HG03066 (cell line): ENCODE results near the gene CNN2.

Experiments
- ATAC-seq: cut with Tn5 transposase; IDR thresholded peaks from one replicate; pipeline ENCODE4 v1.9.1; 2021; ENCODE audit warnings: low read depth; ENCODE audit not compliant: unreplicated experiment

The CNN2 gene

GRCh38 chr19:1046836-1047695 lies 20.7 kb downstream of the CNN2 start:
- no peak for ATAC-seq

DNA sequence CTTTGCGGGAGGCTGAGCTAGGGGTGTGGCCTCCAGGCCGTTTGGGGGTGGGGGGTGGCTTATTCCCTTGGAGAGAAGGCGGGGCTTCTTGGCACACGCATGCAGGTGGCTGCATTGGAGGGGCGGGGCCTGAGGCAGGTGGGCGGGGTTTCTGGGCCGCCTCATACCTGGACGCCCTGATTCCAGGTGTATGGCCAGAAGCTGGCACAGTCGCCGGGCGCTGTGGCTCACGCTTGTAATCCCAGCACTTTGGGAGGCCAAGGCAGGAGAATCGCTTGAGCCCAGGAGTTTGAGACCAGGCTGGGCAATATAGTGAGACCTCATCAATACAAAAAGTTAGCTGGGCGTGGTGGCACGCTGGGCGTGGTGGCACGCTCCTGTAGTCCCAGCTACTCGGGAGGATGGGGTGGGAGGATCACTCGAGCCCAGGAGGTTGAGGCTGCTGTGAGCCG lies 21.3 kb downstream of the CNN2 start:
- ATAC-seq, result no peak

DNA sequence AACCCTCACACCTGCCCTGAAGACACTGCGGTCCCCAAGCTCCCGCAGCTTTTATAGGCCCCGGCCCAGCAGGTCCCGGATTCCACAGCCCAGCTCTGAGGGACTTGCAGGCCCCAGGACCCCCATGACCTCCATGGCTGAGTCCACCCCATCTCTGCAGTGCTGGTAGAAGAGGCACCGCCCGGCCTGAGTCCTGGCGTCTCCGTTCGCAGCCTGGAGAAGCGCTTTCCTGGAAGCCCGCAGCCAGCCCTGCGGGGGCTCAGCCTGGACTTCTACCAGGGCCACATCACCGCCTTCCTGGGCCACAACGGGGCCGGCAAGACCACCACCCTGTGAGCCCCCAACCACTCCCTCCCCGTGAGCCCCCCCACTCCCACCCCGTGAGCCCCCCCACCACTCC lies 22.7 kb downstream of the CNN2 start:
- no peak for ATAC-seq

GRCh38 chr19:1049800-1050199 lies 23.4 kb downstream of the CNN2 start:
- ATAC-seq, result no peak

DNA sequence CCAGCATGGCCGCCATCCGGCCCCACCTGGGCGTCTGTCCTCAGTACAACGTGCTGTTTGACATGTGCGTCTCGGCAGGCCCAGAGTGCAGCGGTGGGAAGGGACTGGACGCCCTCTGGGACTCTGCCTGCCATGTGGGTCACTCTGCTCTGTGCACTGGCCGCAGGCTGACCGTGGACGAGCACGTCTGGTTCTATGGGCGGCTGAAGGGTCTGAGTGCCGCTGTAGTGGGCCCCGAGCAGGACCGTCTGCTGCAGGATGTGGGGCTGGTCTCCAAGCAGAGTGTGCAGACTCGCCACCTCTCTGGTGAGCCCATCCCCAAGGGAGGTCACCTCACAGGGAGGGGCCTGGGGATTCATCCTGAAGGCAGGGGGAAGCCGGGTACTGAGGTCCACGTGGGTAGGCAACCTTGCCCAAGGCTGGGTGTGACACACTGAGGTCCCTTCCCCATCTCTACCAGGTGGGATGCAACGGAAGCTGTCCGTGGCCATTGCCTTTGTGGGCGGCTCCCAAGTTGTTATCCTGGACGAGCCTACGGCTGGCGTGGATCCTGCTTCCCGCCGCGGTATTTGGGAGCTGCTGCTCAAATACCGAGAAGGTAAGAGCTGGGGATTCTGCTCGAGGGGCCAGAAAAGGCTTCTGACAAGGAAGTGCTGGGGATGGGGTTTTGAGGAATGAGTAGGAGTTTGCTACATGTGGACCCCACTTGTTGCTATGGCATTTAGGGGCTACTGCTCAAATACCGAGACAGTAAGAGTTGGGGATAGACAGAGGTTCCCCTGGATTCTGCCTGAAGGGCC lies 24.8 kb downstream of the CNN2 start:
- no peak for ATAC-seq

DNA sequence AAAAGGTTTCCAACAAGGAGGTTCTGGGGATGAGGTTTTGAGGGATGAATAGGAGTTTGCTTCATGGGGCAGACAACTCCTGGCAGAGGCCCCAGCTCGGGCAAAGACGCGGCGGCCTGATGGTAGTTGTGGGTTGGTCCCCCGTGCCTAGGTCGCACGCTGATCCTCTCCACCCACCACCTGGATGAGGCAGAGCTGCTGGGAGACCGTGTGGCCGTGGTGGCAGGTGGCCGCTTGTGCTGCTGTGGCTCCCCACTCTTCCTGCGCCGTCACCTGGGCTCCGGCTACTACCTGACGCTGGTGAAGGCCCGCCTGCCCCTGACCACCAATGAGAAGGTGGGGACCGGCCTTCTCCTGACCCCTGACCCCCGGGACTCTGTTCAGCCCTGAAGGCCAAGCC lies 25.4 kb downstream of the CNN2 start:
- no peak for ATAC-seq

- ATAC-seq, result no peak
These were observed 26.1 kb downstream of the CNN2 start for GRCh38 chr19:1052349-1052975.

GRCh38 chr19:1053176-1054101 lies 27.0 kb downstream of the CNN2 start:
- ATAC-seq, result no peak

DNA sequence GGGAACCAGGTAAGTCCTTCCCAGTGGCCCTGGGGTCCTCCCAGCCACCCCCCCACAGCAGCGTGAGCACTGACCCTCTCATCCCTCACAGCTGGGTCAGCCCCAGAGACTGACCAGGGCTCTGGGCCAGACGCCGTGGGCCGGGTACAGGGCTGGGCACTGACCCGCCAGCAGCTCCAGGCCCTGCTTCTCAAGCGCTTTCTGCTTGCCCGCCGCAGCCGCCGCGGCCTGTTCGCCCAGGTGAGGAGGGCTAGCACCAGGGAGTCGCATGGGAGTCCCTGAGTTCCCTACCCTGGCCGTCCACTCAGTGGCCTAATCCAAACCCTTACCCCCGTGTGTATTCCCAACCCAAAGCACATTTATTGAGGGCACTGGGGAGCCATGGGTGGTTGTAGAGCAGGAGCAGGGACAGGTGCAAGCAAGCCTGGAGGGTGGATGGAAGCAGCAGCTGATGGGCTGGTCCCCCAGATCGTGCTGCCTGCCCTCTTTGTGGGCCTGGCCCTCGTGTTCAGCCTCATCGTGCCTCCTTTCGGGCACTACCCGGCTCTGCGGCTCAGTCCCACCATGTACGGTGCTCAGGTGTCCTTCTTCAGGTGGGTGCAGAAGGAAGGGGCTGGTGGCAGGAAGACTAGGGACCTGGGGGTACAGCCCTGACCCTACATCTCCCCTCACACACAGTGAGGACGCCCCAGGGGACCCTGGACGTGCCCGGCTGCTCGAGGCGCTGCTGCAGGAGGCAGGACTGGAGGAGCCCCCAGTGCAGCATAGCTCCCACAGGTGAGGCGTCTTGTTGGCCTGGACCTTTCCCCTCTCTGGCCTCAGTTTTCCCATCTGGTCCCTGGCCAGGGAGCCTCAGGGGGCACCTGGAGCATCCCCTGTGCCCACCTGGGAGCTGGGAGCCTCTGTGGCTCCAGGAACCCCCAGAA lies 28.0 kb downstream of the CNN2 start:
- ATAC-seq, result no peak

- no peak for ATAC-seq
These were observed 28.6 kb downstream of the CNN2 start for GRCh38 chr19:1055028-1055425.

DNA sequence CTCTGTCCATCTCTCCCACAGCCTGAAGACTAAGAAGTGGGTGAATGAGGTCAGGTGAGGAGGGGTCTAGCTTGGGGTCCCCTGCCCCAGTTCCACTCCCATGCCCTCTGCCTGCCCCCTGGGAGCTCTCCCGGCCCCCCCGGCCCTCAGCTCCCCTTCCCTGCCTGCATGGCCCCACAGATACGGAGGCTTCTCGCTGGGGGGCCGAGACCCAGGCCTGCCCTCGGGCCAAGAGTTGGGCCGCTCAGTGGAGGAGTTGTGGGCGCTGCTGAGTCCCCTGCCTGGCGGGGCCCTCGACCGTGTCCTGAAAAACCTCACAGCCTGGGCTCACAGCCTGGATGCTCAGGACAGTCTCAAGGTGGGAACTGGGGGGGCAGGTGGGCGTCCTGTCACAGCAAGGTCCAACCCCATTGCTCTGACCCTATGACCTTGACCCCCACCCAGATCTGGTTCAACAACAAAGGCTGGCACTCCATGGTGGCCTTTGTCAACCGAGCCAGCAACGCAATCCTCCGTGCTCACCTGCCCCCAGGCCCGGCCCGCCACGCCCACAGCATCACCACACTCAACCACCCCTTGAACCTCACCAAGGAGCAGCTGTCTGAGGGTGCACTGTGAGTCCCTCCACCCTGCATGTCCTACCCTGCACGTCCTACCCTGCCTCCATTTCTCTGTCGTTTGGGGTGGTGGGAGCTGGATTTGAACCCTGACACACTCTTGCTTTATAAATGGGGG lies 29.6 kb downstream of the CNN2 start:
- ATAC-seq, result no peak

DNA sequence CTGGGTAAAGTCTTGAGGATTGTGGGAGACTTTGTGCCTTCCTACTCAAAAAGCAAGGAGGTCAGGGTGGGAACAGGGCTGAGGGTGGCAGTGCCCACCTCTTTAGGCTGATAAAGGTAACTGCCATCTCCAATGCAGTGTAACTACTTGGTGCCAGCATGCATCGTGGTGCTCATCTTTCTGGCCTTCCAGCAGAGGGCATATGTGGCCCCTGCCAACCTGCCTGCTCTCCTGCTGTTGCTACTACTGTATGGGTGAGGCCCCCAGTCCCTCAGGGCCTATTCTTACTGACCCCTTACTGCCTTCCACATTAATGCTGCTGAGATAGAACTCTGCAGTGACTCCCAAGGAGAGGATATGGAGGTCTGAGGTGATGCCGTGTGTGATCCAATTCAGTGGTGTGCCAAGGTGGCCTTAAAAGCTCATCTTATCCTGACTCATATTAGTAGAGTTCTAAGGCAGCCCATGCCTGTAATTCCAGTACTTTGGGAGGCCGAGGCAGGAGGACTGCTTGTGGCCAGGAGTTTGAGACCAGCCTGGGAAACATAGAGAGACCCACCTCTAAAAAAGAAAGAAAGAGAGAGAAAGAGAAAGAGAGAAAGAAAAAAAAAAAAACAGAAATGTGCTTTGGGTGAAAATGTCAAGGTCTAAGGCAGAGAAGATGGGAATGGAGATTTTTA lies 30.9 kb downstream of the CNN2 start:
- no peak for ATAC-seq

DNA sequence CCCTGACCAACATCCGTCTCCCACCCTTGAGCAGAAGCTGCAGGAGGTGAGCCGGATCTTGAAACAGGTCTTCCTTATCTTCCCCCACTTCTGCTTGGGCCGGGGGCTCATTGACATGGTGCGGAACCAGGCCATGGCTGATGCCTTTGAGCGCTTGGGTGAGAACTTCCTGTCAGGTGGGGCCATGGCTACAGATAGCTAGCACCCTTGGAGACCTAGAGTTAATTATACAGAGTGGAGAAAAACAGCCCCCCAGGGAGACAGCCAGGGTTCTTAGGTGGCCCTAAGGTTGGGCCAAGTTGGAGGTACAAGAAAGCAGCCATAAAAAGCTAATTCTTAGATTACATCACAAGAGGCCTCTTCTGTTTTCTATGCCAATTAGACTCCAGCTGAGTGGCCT lies 31.7 kb downstream of the CNN2 start:
- no peak for ATAC-seq

- no peak for ATAC-seq
These were observed 34.3 kb downstream of the CNN2 start for GRCh38 chr19:1060689-1061088.

- no peak for ATAC-seq
These were observed 35.6 kb downstream of the CNN2 start for GRCh38 chr19:1061987-1062386.

GRCh38 chr19:1062387-1063029 lies 36.1 kb downstream of the CNN2 start:
- no peak for ATAC-seq
